HG03432 (cell line): Measurements from ENCODE around the gene HEXB.
"Not testable (repeated sequence)": the region's sequence is repeated elsewhere in the genome, so short reads cannot be mapped to it uniquely, and the experiment has no call there.

ENCODE experiments used
- ATAC-seq: cut with Tn5 transposase; IDR thresholded peaks from one replicate; pipeline ENCODE4 v1.9.1; 2021; ENCODE audit warnings: mild to moderate bottlenecking, moderate library complexity; ENCODE audit not compliant: unreplicated experiment

Gene HEXB

DNA sequence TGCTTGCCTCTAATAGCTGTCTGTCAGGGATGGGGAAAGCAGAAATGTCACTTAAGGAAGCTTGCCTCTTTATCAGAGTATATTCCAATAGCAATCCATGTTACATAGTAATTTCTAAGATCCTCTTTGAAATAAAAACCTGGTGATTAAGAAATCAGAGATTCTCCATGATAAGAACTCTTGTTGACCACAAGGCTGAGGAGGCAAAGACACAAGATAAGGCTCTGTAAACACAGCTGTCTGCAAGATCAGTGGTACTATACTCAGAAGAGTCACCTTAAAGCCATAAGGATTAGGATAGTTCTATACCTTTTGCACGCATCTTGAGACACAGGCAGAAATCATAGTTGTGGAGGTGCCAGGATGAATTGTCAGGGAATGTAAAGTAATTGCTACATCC lies 40.3 kb downstream of the HEXB start:
- ATAC-seq = no peak

GRCh38 chr5:74736759-74737158 lies 51.7 kb downstream of the HEXB start:
- ATAC-seq = no peak

DNA sequence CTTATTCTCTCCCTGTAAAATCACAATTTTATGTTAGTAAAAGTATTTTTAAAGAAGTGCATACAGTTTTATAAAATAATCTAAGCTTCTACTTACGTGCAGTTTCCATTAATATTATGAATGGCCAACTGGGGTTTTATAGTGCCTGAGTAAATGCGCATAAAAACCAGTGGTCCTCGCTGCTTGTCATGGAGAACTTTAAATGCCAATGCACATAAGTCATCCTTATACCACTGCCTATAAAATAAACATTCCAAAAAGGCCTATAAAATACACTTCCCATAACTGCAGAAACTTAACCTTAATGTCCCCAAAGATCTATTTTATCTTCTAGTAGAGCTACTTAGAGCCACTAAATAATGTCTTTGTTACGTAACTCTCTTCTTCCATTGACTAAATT lies 53.4 kb downstream of the HEXB start:
- ATAC-seq = no peak

GRCh38 chr5:74748742-74749141 lies 63.7 kb downstream of the HEXB start:
- ATAC-seq = not testable (repeated sequence)

DNA sequence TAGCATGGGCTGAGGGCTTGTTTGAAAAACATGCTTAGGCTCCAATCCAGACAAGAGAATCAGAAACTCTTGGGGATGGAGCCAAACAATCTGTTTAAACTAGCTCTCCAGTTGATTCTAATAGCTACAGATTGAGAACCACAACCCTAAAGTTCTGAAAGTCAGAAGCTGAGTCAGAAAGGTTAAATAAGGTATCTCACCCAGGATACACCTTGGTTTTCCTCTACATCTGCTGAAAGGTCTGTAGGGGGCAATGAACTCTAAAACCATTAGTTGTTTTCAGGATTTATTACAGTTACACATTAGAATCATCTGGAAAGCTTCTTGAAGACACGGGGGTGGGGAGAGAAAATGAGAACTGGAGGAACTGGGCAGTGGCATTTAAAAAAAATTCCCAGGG lies 76.2 kb downstream of the HEXB start:
- no peak for ATAC-seq

DNA sequence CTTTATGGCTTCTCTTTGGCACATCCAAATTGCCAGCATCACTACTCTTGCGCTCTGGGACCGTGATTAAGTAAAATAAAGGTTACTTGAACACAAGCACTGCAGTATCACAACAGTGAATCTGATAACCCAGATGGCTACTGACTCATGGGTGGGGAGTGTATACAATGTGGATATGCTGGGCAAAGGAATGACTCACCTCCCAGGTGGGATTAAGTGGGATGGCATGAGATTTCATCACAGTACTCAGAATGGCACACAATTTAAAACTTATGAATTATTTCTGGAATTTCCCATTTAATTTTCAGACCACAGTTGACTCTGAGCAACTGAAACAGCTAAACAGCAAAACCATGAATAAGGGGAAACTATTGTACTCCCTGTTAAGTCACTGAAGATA lies 77.6 kb downstream of the HEXB start:
- ATAC-seq = no peak

- ATAC-seq = no peak
Observed at GRCh38 chr5:74763504-74763903, 78.5 kb downstream of the HEXB start.

DNA sequence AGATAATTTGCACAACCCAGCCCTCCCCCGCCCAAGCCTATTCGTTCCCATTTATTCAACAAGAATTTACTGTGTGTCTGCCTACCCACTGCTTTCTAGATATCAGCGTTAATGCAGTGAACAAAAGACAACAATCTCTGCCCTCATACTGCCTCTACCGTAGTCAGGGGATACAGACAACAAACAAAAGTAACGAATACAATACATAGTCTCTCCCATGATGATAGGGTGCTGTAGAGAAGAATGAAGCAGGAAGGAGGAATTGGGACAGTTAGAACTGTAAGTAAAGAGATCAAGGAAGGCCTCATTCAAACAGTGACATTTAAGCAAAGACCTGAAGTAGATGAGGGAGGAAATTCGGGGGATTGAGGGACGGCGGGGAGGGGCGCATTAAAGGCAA lies 80.2 kb downstream of the HEXB start:
- no peak for ATAC-seq

DNA sequence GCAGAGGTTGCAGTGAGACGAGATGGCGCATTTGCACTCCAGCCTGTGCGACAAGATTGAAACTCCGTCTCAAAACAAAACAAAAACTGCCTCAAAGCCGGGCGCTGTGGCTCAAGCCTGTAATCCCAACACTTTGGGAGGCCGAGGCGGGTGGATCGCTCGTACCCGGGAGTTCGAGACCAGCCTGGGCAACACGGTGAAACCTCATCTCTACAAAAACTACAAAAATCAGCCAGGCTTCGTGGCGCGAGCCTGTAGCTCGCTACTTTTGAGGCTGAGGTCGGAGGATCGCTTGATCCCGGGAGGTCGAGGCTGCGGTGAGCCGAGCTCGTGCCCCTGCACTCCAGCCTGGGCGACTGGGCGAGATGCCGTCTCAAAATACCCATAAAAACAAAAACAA lies 80.9 kb downstream of the HEXB start:
- no peak for ATAC-seq

DNA sequence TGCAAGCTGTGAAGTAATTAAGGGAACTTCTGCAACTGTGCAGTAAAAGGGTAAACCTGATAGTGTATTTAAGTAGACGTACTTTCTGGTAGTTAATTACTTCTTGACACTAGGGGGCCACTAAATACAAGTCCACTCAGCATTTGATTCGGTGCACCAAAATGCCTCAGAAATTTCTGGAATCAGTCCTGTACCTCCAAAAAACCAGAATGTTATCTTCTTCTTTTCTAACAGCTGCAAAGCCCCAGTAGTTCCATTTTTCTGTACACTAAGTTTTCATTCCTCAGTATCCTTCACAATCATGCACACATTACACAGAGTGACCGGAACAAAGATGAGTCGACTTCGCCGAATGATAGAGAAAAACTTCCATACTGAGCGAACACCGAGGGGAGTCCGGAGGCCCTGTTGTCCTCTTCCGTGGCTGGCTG lies 81.4 kb downstream of the HEXB start:
- peak; percentile 35 for ATAC-seq

- ATAC-seq = peak; percentile 92
Observed at GRCh38 chr5:74766849-74767578, 82.0 kb downstream of the HEXB start, which contains the start of the genes GFM2 and NSA2. Gene GFM2, minus strand, starts transcription at chr5:74767117. Its CDS starts 3,375 bp downstream, at chr5:74763742. Gene NSA2, plus strand, starts transcription at chr5:74767249. Its CDS starts 112 bp downstream, at chr5:74767361.

GRCh38 chr5:74767579-74767913 lies 82.5 kb downstream of the HEXB start:
- ATAC-seq = peak; percentile 22
